T-cell (primary cell): ENCODE measurements around the gene AZGP1. TPM values are rescaled to one million over a fixed set of nuclear protein-coding genes. Genes with fewer than 3 reads are reported as not detected.
"Not testable (repeated sequence)": the region's sequence is repeated elsewhere in the genome, so short reads cannot be mapped to it uniquely, and the experiment has no call there.

ENCODE experiments used
- ATAC-seq, 4 experiments: fragments of 200-7000 bp in 3 of 4; fragments of 150-1000 bp in 1 of 4; cut with Tn5 transposase; replicated peaks in 1 of 4; 1 replicate in 3 of 4; 2 replicates in 1 of 4; pipeline ENCODE4 v1.10.0; 2021; ENCODE audit warnings: moderate library complexity in 3 of 4, mild to moderate bottlenecking in 2 of 4, moderate number of reproducible peaks in 1 of 4
- CTCF ChIA-PET, 2 donors: fragments of 300-600 bp; sonication (Branson Sonifier 250); formaldehyde crosslinking; loops; one replicate each; lab custom pipeline; 2022; ENCODE audit warnings: antibody characterized with exemption in 2 of 2; lab: Charles Lee
- POLR2A ChIA-PET, 2 donors: fragments of 300-600 bp; sonication (Branson Sonifier 250); formaldehyde crosslinking; loops; one replicate each; lab custom pipeline; 2022; ENCODE audit warnings: antibody characterized with exemption in 2 of 2; lab: Charles Lee
- DNase-seq, 35 experiments: peaks; one replicate each; pipeline versions ENCODE4 v3.0.0 to v3.0.0-alpha.2; 2013 to 2023
- H3K27ac ChIP-seq: one replicate; pipeline ENCODE4 v1.5.1; 2013; ENCODE audit warnings: low read length
- H3K27me3 ChIP-seq, 2 experiments: replicated peaks in 1 of 2; 1 replicate in 1 of 2; 2 replicates in 1 of 2; pipeline versions ENCODE4 v1.6.1 to v1.7.0; 2013; ENCODE audit warnings: low read length in 1 of 2, mixed read lengths in 1 of 2; ENCODE audit not compliant: control insufficient read depth in 2 of 2, insufficient read depth in 2 of 2; ENCODE audit errors: extremely low read depth in 1 of 2
- H3K36me3 ChIP-seq, 2 donors: 1 replicate in 1 of 2; 2 replicates in 1 of 2; pipeline versions ENCODE4 v1.6.1 to v1.7.0; 2013; ENCODE audit warnings: low read length in 1 of 2; ENCODE audit not compliant: control insufficient read depth in 2 of 2, insufficient read depth in 1 of 2; ENCODE audit errors: extremely low read depth in 1 of 2
- H3K4me1 ChIP-seq, 2 experiments: 1 replicate in 1 of 2; 2 replicates in 1 of 2; pipeline versions ENCODE4 v1.6.1 to v1.7.0; 2013; ENCODE audit warnings: low read length in 2 of 2, mixed read lengths in 1 of 2; ENCODE audit not compliant: insufficient read depth in 2 of 2, control insufficient read depth in 1 of 2; ENCODE audit errors: extremely low read depth in 1 of 2
- H3K4me3 ChIP-seq, 2 donors: 1 replicate in 1 of 2; 2 replicates in 1 of 2; pipeline versions ENCODE4 v1.5.1 to v1.7.0; 2013; ENCODE audit warnings: mild to moderate bottlenecking in 2 of 2, low read length in 1 of 2, moderate library complexity in 1 of 2; ENCODE audit not compliant: control insufficient read depth in 1 of 2; ENCODE audit errors: extremely low read depth in 1 of 2
- H3K9me3 ChIP-seq: 2 replicates; pipeline ENCODE4 v1.7.0; 2013
- H3K27ac Mint-ChIP-seq, 2 donors: one replicate each; pipeline ENCODE4 v1.8.0; 2020 to 2021; ENCODE audit warnings: mild to moderate bottlenecking in 2 of 2, mixed read lengths in 2 of 2
- H3K27me3 Mint-ChIP-seq, 2 donors: one replicate each; pipeline ENCODE4 v1.8.0; 2021 to 2022; ENCODE audit warnings: mixed read lengths in 2 of 2
- H3K36me3 Mint-ChIP-seq: one replicate; pipeline ENCODE4 v1.8.0; 2021; ENCODE audit warnings: mixed read lengths
- H3K4me1 Mint-ChIP-seq, 3 donors: one replicate each; pipeline ENCODE4 v1.8.0; 2020 to 2022; ENCODE audit warnings: mixed read lengths in 3 of 3, mild to moderate bottlenecking in 1 of 3
- H3K4me3 Mint-ChIP-seq, 3 donors: one replicate each; pipeline ENCODE4 v1.8.0; 2020 to 2022; ENCODE audit warnings: mild to moderate bottlenecking in 3 of 3, mixed read lengths in 3 of 3, moderate library complexity in 3 of 3
- H3K9me3 Mint-ChIP-seq, 3 donors: one replicate each; pipeline ENCODE4 v1.8.0; 2020 to 2022; ENCODE audit warnings: mixed read lengths in 3 of 3
- WGBS: methylation state at CpG from one replicate; pipeline ENCODE4 v1.1.5; 2013; ENCODE audit warnings: missing lambda C conversion rate; ENCODE audit not compliant: insufficient coverage; 5-methylcytosine and 5-hydroxymethylcytosine counted together
- total RNA-seq, 35 experiments: library from RNA in 6 of 35; stranded (reverse) in 6 of 35; fragments of 120-200 nt in 1 of 35; gene quantifications; one replicate each; pipeline versions ENCODE4 v1.2.1 to v1.2.4 and lab custom pipeline; 2013 to 2026

The AZGP1 gene
- total RNA-seq, 5 donors from 2014 or later (not counting 1 experiment from before 2014, with no cell fraction given) = 0.56 to 1.3 (median 0.89) TPM; not detected in 2

GRCh38 chr7:99943641-99944496 is 32.0 kb downstream of the AZGP1 start:
- H3K36me3 ChIP-seq = no peaks in the 10 kb centered on the region
- H3K4me1 Mint-ChIP-seq = peaks cover 7 to 12% (median 9%) of the 10 kb centered on the region in 3 donors
- POLR2A ChIA-PET = interaction anchor here in 1 of 2 donors (0.6 kb wide), 2 partner anchors 11 to 611 kb away, joined by 3 to 5 read pairs; no protein-coding TSS in a partner anchor
- peak overlapping the region; percentile 3 to 14 for H3K27ac Mint-ChIP-seq
- H3K9me3 ChIP-seq = peaks cover 2% of the 10 kb centered on the region
- peaks cover 0 to 10% of the 10 kb centered on the region in 2 experiments for H3K27me3 ChIP-seq
- no peaks in the 10 kb centered on the region for H3K36me3 Mint-ChIP-seq
- no peak overlapping the region for H3K4me3 ChIP-seq
- H3K4me1 ChIP-seq = peaks cover 0 to 4% of the 10 kb centered on the region in 2 experiments
- WGBS = 10% methylated on average over 3 of the region's 14 CpGs
- no peak overlapping the region for H3K27ac ChIP-seq
- H3K9me3 Mint-ChIP-seq = peaks cover 0 to 5% (median 4%) of the 10 kb centered on the region in 3 donors
- H3K27me3 Mint-ChIP-seq = peaks cover 21 to 31% of the 10 kb centered on the region in 2 donors
- H3K4me3 Mint-ChIP-seq = peak overlapping the region in 2 of 3 donors; percentile 2 to 51
- DNase-seq = no peak
- CTCF ChIA-PET = no interaction called here
- no peak for ATAC-seq

GRCh38 chr7:99938296-99938695 is 37.5 kb downstream of the AZGP1 start:
- no peak overlapping the region for H3K27ac Mint-ChIP-seq
- Histone ChIP-seq H3K9me3 (peaks cover 2% of the 10 kb centered on the region), H3K36me3 (no peaks in the 10 kb centered on the region), H3K27ac (no peak overlapping the region), H3K27me3 (peaks cover 0 to 25% of the 10 kb centered on the region in 2 experiments), H3K4me1 (peaks cover 0 to 5% of the 10 kb centered on the region in 2 experiments), H3K4me3 (no peak overlapping the region)
- peaks cover 11 to 18% (median 13%) of the 10 kb centered on the region in 3 donors for H3K4me1 Mint-ChIP-seq
- H3K36me3 Mint-ChIP-seq = peaks cover 2% of the 10 kb centered on the region
- no CpG with 5 or more reads among the region's 2 CpGs for WGBS
- POLR2A ChIA-PET = no interaction called here
- H3K9me3 Mint-ChIP-seq = peaks cover 7 to 14% (median 8%) of the 10 kb centered on the region in 3 donors
- H3K4me3 Mint-ChIP-seq = no peak overlapping the region
- H3K27me3 Mint-ChIP-seq = peaks cover 14 to 28% of the 10 kb centered on the region in 2 donors
- no peak for ATAC-seq
- no peak for DNase-seq
- CTCF ChIA-PET = interaction anchor here (0.6 to 1.6 kb wide), 2 partner anchors 25 to 515 kb away, joined by 3 to 5 read pairs; no protein-coding TSS in a partner anchor

- CTCF ChIA-PET, H3K36me3 Mint-ChIP-seq, H3K4me3 ChIP-seq, H3K36me3 ChIP-seq, H3K4me3 Mint-ChIP-seq, H3K9me3 ChIP-seq, H3K27ac ChIP-seq, H3K4me1 ChIP-seq, DNase-seq, ATAC-seq: not testable (repeated sequence)
- H3K27me3 Mint-ChIP-seq = peaks cover 6 to 22% of the 10 kb centered on the region in 2 donors
- H3K27ac Mint-ChIP-seq = peak overlapping the region in 1 of 2 donors; percentile 25
- WGBS = 35% methylated on average over 4 of the region's 4 CpGs
- H3K4me1 Mint-ChIP-seq = peaks cover 14 to 21% (median 17%) of the 10 kb centered on the region in 3 donors
- peaks cover 7 to 14% (median 8%) of the 10 kb centered on the region in 3 donors for H3K9me3 Mint-ChIP-seq
- H3K27me3 ChIP-seq = peaks cover 0 to 19% of the 10 kb centered on the region in 2 experiments
- POLR2A ChIA-PET = interaction anchor here in 1 of 2 donors (0.6 kb wide), 1 partner anchor 28 kb away, joined by 3 read pairs; no protein-coding TSS in a partner anchor
These were observed 40.8 kb downstream of the AZGP1 start for GRCh38 chr7:99935009-99935408.

GRCh38 chr7:99930376-99930775 is 45.5 kb downstream of the AZGP1 start:
- no peak overlapping the region for H3K27ac ChIP-seq

DNA sequence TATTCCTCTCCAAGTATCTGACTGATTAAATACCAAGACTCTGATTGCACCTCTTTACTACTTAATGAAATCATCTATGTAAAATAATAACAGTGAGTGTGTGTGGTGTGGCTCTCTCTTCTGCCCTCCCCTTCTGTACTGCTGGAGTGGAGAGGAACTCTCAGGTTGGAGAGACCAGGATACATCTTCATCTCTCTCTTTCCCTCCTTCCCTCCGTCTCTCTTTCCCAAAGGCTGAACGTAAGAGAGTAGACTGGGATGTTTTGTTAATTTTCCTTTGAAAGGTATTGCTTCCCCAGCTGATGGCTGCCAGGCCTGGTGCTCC is 46.1 kb downstream of the AZGP1 start:
- WGBS = no CpG with 5 or more reads among the region's 2 CpGs
- Histone ChIP-seq H3K27ac (no peak overlapping the region), H3K36me3 (no peaks in the 10 kb centered on the region), H3K4me3 (no peak overlapping the region), H3K9me3 (no peaks in the 10 kb centered on the region), H3K4me1 (peaks cover 8 to 17% of the 10 kb centered on the region in 2 experiments), H3K27me3 (peaks cover 0 to 25% of the 10 kb centered on the region in 2 experiments)
- ChIA-PET POLR2A (no interaction called here), CTCF (interaction anchor here in 1 of 2 donors (0.5 to 0.9 kb wide), 2 partner anchors 11 to 370 kb away, joined by 3 to 5 read pairs; partner anchors contain the start of gene TRIM4)
- Mint-ChIP-seq H3K9me3 (no peaks in the 10 kb centered on the region), H3K27me3 (peaks cover 14 to 41% of the 10 kb centered on the region in 2 donors), H3K4me1 (peaks cover 22 to 30% (median 28%) of the 10 kb centered on the region in 3 donors), H3K27ac (peak overlapping the region; percentile 80 to 85), H3K36me3 (no peaks in the 10 kb centered on the region), H3K4me3 (peak overlapping the region; percentile 75 to 77 (median 77))
- DNase-seq = no peak
- peak in 2 of 4 experiments; percentile 39 to 40 for ATAC-seq

More at GRCh38 chr7:99930376-99930775, 45.5 kb downstream of the AZGP1 start:
- ATAC-seq (no peak), DNase-seq (no peak)
- H3K27me3 Mint-ChIP-seq = peaks cover 14 to 37% of the 10 kb centered on the region in 2 donors
- H3K27me3 ChIP-seq = peaks cover 0 to 27% of the 10 kb centered on the region in 2 experiments
- H3K4me3 Mint-ChIP-seq = peak overlapping the region in 1 of 3 donors; percentile 77
- no peaks in the 10 kb centered on the region for H3K9me3 Mint-ChIP-seq
- ChIA-PET CTCF (interaction anchor here in 1 of 2 donors (0.9 kb wide), 1 partner anchor 11 kb away, joined by 5 read pairs; the partner anchor contains the start of gene TRIM4), POLR2A (no interaction called here)
- H3K36me3 ChIP-seq = no peaks in the 10 kb centered on the region
- H3K4me1 Mint-ChIP-seq = peaks cover 29 to 37% (median 34%) of the 10 kb centered on the region in 3 donors
- H3K4me1 ChIP-seq = peaks cover 8 to 22% of the 10 kb centered on the region in 2 experiments
- no peaks in the 10 kb centered on the region for H3K36me3 Mint-ChIP-seq
- peak overlapping the region; percentile 80 to 85 for H3K27ac Mint-ChIP-seq
- H3K9me3 ChIP-seq = no peaks in the 10 kb centered on the region
- no peak overlapping the region for H3K4me3 ChIP-seq
- WGBS = 75% methylated on average over 1 of the region's 3 CpGs
